ENCODE data around the gene CAPN15. TPM values are rescaled to one million over a fixed set of nuclear protein-coding genes. Genes with fewer than 3 reads are reported as not detected.

The CAPN15 gene
- polyA plus RNA-seq, 1 of the 3 experiments (the other 2 are of a cell fraction), result 22.9 TPM

DNA sequence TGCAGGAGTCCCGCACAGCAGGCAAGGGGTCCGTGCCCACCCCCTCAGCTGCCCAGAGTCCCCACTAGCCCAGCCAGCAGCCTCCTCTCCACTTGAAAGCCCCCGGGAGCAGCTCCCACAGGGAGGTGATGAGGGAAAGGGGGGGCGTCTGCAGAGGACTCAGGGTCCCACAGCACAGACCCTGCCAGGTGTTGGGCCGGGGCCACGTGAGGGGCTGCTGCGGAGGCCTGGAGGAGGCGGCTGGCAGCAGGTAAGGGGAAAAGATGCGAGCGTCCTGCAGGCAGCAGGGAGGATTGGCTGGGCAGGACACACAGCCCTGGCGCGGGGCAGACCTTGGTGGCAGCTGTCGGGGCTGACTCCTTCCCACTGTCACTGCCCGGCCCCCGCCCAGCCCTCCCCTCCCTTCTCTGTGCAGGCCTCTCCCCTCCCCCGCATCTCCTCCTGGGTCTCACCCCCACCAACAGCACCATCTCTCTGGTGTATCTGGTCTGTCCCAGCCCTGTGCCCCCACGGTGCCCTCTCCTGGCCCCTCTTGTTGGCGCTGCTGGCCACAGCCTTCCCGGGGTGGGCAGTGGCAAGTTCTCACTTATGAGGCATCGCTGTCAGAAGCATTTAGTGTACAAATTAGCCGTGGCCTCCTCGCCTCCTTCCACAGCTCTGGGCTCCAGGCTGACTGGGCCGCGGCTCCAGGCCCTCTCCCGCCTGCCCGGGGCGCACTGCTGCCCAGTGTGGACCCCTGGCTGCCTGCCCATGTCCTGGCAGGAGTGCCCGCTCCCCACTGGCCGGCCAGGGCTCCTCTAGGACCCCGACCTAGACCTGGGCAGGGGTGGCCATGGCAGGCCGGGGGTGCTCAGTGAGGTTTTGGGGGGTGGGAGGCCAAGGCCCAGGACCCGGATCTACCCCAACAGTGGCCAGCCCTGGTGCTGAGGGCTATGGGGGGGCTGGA is 28.3 kb downstream of the CAPN15 start:
- no peak overlapping the region for H3K4me2 ChIP-seq
- TF ChIP-seq RXRA (IDR thresholded peaks at IDR 0.05; ENCODE audit: borderline replicate concordance, low read depth), result no peak
- no peak for TF ChIP-seq NRF1 (IDR thresholded peaks at IDR 0.05; ENCODE audit: low read depth, low read length)
- TF ChIP-seq GATA2 (CRISPR knock-in tag; IDR thresholded peaks at IDR 0.05), result no peak
- TF ChIP-seq RCOR1 (IDR thresholded peaks at IDR 0.05; ENCODE audit: low read length), result no peak
- no peak for TF ChIP-seq NFIC (IDR thresholded peaks at IDR 0.05; ENCODE audit: borderline replicate concordance)
- TF ChIP-seq RAD21 (IDR thresholded peaks at IDR 0.05; ENCODE audit: low read length), result peak; percentile 28; the same call in 1 of the 2 replicates
- TF ChIP-seq YY1 (IDR thresholded peaks at IDR 0.05; ENCODE audit: low read depth), result no peak
- no peak for TF ChIP-seq MEF2A (IDR thresholded peaks at IDR 0.05; ENCODE audit: borderline replicate concordance, low read depth)
- TF ChIP-seq ELF1 (IDR thresholded peaks at IDR 0.05), result no peak
- TF ChIP-seq CHD2 (IDR thresholded peaks at IDR 0.05; ENCODE audit: low read length, partially characterized antibody), result peak; percentile 44
- TF ChIP-seq JUND (IDR thresholded peaks at IDR 0.05), result no peak
- TF ChIP-seq GABPA (IDR thresholded peaks at IDR 0.05; ENCODE audit: low read depth), result no peak
- H3K36me3 ChIP-seq (replicated peaks in 1 of 2; ENCODE audit: control insufficient read depth in 1 of 2, insufficient read depth in 2 of 2, low read length in 1 of 2), result peaks cover 0 to 11% of the 10 kb centered on the region in 2 experiments
- H2AFZ ChIP-seq (ENCODE audit: low read depth), result no peak overlapping the region
- WGBS (ENCODE audit: low lambda C conversion rate), result 74% methylated on average over 15 of the region's 32 CpGs
- CTCF ChIA-PET, result interaction anchor here (1.1 to 2.1 kb wide), 3 partner anchors 9 to 158 kb away, joined by 3 to 7 read pairs (median 6); no protein-coding TSS in a partner anchor
- H3K4me1 ChIP-seq (ENCODE audit: control insufficient read depth in 1 of 2, insufficient read depth in 2 of 2, low read depth in 1 of 2, low read length in 1 of 2), result peaks cover 0 to 9% of the 10 kb centered on the region in 2 experiments; a peak in 1 of 4 replicates
- peaks cover 16% of the 10 kb centered on the region for H3K27me3 ChIP-seq (ENCODE audit: insufficient read depth)
- H3K27ac ChIP-seq (ENCODE audit: low read depth in 2 of 2, low read length in 1 of 2), result no peak overlapping the region; a peak in 1 of 4 replicates
- no peaks in the 10 kb centered on the region for H3K79me2 ChIP-seq (ENCODE audit: insufficient read depth)
- H3K9ac ChIP-seq, result no peak overlapping the region
- POLR2A ChIA-PET, result interaction anchor here (2.3 kb wide), 1 partner anchor 10 kb away, joined by 12 read pairs; the partner anchor contains the start of gene NHLRC4
- DNase-seq, result peak; percentile 79
- H3K9me2 ChIP-seq, result no peaks in the 10 kb centered on the region
- no peaks in the 10 kb centered on the region for H4K20me1 ChIP-seq (ENCODE audit: insufficient read depth)
- no peaks in the 10 kb centered on the region for H3K9me3 ChIP-seq
- no peak overlapping the region for H3K4me3 ChIP-seq (ENCODE audit: low read depth in 2 of 2, low read length in 1 of 2)
- peaks cover 2% of the 10 kb centered on the region for H3F3A ChIP-seq (replicated peaks; ENCODE audit: insufficient read depth)

DNA sequence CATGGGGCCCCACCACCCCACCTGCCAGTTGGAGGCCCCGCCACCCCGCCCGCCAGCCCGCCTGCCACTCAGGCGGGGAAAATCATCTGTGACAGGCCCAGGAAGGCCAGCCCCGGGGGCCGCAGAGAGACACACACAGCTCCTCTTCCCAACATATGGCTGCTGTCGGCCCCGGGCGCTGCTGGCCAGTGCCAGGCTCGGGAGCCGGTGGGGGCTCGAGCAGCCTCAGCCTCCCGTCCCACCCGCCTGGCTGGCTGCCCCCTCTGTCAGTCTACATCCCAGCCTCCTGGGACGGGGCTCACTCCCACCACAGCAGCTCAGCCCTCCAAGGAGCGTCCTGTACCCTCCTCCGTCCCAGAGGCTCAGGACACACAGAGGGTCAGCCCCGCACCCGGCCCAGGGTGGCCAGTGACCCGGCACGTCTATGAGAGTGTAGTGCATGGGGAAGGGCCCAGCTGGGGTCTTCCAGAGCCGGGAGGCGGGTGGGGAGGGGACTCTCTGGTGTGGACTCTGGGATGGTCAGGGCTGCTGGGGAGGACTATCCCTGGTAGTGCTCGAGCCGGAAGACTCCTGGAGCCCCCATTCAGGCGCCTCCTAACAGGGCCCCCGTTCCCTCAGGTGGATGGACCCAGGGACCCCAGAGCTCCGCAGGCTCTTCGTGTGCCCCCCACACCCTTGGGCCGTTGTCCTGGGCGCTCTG is 29.1 kb downstream of the CAPN15 start:
- ChIA-PET CTCF (interaction anchor here (1.1 to 2.1 kb wide), 3 partner anchors 9 to 159 kb away, joined by 3 to 7 read pairs (median 6); no protein-coding TSS in a partner anchor), POLR2A (interaction anchor here (2.3 kb wide), 1 partner anchor 9 kb away, joined by 12 read pairs; the partner anchor contains the start of gene NHLRC4)
- H2AFZ ChIP-seq (ENCODE audit: low read depth), result no peak overlapping the region
- no peaks in the 10 kb centered on the region for H3K9me2 ChIP-seq
- no peaks in the 10 kb centered on the region for H3K9me3 ChIP-seq
- 73% methylated on average over 3 of the region's 32 CpGs for WGBS (ENCODE audit: low lambda C conversion rate)
- no peaks in the 10 kb centered on the region for H3K79me2 ChIP-seq (ENCODE audit: insufficient read depth)
- peaks cover 24% of the 10 kb centered on the region for H3K27me3 ChIP-seq (ENCODE audit: insufficient read depth)
- no peak overlapping the region for H3K4me2 ChIP-seq
- peaks cover 2% of the 10 kb centered on the region for H3F3A ChIP-seq (replicated peaks; ENCODE audit: insufficient read depth)
- no peak overlapping the region for H3K4me3 ChIP-seq (ENCODE audit: low read depth in 2 of 2, low read length in 1 of 2)
- H3K36me3 ChIP-seq (replicated peaks in 1 of 2; ENCODE audit: control insufficient read depth in 1 of 2, insufficient read depth in 2 of 2, low read length in 1 of 2), result peaks cover 0 to 8% of the 10 kb centered on the region in 2 experiments
- TF ChIP-seq FOSL2 (IDR thresholded peaks at IDR 0.05; ENCODE audit: borderline replicate concordance, low read depth), result no peak
- TF ChIP-seq, protein P1, sequence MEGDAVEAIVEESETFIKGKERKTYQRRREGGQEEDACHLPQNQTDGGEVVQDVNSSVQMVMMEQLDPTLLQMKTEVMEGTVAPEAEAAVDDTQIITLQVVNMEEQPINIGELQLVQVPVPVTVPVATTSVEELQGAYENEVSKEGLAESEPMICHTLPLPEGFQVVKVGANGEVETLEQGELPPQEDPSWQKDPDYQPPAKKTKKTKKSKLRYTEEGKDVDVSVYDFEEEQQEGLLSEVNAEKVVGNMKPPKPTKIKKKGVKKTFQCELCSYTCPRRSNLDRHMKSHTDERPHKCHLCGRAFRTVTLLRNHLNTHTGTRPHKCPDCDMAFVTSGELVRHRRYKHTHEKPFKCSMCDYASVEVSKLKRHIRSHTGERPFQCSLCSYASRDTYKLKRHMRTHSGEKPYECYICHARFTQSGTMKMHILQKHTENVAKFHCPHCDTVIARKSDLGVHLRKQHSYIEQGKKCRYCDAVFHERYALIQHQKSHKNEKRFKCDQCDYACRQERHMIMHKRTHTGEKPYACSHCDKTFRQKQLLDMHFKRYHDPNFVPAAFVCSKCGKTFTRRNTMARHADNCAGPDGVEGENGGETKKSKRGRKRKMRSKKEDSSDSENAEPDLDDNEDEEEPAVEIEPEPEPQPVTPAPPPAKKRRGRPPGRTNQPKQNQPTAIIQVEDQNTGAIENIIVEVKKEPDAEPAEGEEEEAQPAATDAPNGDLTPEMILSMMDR (IDR thresholded peaks at IDR 0.05), result no peak
- TF ChIP-seq FOXJ3 (CRISPR knock-in tag; IDR thresholded peaks at IDR 0.05), result no peak
- no peak for TF ChIP-seq TEAD4 (IDR thresholded peaks at IDR 0.05; ENCODE audit: borderline replicate concordance, insufficient read depth)
- TF ChIP-seq RFX5 (IDR thresholded peaks at IDR 0.05; ENCODE audit: low read length), result no peak
- TF ChIP-seq TAF1 (IDR thresholded peaks at IDR 0.05; ENCODE audit: borderline replicate concordance, low read depth, low read length), result no peak
- H3K4me1 ChIP-seq (ENCODE audit: control insufficient read depth in 1 of 2, insufficient read depth in 2 of 2, low read depth in 1 of 2, low read length in 1 of 2), result peaks cover 0 to 9% of the 10 kb centered on the region in 2 experiments; a peak in 1 of 4 replicates
- DNase-seq, result peak; percentile 76
- no peak overlapping the region for H3K9ac ChIP-seq
- no peaks in the 10 kb centered on the region for H4K20me1 ChIP-seq (ENCODE audit: insufficient read depth)
- H3K27ac ChIP-seq (ENCODE audit: low read depth in 2 of 2, low read length in 1 of 2), result no peak overlapping the region

Measured in SK-N-SH (cell line).